NCI-H510A treated with DMSO at 0.1 percent for 48 hours (cell line): ENCODE measurements around the gene SNX8.
"Not testable (repeated sequence)": the region's sequence is repeated elsewhere in the genome, so short reads cannot be mapped to it uniquely, and the experiment has no call there.

ENCODE experiments used
- DNase-seq: peaks from one replicate; lab custom pipeline; 2025; lab: John Stamatoyannopoulos, UW

The SNX8 gene

DNA sequence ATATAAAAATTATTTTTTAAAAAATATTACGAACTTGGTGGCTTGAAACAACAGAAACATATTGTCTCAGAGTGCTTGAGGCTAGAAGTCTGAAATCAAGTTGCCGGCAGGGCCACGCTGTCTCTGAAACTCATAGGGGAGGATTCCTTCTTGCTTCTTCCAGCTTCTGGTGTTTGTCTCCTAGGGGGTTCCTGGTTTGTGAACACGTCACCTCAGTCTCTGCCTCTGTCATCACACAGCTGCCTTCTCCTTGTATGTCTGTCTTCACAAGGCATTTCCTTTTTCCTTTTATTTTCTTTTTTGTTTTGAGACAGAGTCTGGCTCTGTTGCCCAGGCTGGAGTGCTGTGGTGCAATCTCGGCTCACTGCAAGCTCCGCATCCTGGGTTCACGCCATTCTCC lies 12.7 kb upstream of the SNX8 start:
- no peak for DNase-seq

DNA sequence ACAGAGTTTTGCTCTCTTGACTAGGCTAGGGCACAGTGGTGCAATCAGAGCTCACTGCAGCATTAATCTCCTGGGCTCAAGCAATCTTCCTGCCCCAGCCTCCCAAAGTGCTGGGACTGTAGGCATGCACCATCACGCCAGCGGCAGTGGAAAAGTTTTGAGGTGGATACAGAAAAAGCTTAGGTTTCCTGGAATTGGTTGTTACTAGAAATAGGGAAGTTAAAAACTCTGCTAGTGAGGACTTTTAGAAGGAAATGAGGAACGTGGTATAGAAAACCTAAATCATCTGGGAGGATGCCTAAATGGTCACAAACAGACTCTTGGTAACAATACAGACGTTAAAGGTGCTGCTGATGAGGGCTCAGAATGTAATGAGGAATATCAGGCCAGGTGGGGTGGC lies 10.9 kb upstream of the SNX8 start:
- DNase-seq, result no peak

DNA sequence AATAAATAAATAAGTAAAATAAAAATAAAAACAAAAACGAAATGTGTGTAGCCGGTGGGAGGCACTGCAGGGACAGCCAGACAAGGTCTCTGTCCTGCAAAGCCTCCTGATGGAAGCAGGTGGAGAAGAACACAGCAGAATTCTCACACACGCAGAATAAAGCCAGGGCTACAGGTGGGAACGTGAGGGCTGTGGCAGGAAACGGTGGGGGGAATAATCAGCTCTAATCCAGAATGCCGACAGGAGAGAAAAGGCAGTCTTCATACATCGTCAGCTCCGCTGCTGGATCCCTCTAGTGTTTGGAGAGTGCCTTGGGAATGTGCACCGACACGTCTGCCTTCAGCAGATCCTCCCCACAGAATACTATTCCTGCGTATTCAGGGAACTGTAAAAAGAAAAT lies 6.8 kb upstream of the SNX8 start:
- DNase-seq, result no peak

DNA sequence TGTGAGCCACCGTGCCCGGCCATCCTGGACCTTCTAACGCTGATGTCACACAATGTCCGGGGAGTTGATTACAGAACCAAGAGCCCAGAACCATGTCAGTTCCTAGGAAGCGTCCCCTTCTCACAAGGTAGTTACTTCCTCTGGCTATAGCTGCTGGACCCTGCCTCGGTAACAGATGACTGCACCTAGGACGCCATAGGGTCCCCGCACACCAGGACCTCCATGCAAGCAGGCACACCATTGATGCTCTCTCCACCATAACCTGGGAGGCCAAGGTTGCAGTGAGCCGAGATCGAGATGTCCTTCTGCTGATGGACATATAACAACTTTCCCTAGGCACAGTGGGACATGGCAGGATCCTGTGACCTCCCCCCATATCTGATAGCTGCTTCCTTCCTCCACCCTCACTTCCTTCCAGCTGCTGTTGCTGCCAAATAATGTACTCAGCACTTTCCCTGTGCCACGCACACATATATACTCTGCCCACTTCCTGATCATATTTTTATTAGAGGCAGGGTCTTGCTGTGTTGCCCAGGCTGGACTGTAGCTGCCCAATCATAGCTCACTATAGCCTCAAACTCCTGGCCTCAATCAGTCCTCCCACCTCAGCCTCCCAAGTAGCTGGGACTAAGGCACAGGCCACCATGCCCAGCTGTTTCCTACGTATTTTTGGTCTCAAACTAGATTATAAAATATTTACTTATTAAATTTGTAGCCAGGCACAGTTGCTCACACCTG lies 3.5 kb upstream of the SNX8 start:
- DNase-seq, result no peak

DNA sequence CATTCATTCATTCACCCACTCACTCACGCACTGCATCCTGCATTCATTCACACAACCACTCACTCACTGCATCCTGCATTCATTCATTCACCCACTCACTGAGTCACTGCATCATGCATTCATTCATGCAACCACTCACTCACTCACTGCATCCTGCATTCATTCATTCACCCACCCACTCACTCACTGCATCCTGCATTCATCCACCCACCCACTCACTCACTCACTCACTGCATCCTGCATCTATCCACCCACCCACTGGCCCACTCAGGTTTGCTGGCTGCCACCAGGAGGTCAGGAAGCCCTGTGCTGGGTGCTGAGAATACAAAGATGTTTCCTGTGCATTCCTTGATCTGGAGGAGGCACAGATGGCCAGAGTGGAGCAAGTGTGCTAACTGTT lies 2.3 kb upstream of the SNX8 start:
- DNase-seq, result no peak

DNA sequence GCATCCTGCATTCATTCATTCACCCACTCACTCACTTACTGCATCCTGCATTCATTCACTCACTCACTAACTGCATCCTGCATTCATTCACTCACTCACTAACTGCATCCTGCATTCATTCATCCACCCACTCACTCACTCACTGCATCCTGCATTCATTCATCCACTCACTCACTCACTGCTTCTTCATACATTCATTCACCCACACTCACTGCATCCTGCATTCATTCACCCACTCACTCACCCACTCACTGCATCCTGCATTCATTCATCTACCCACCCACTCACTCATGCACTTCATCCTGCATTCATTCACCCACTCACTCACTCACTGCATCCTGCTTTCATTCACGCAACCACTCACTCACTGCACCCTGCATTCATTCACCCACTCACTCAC lies 1.5 kb upstream of the SNX8 start:
- no peak for DNase-seq

DNA sequence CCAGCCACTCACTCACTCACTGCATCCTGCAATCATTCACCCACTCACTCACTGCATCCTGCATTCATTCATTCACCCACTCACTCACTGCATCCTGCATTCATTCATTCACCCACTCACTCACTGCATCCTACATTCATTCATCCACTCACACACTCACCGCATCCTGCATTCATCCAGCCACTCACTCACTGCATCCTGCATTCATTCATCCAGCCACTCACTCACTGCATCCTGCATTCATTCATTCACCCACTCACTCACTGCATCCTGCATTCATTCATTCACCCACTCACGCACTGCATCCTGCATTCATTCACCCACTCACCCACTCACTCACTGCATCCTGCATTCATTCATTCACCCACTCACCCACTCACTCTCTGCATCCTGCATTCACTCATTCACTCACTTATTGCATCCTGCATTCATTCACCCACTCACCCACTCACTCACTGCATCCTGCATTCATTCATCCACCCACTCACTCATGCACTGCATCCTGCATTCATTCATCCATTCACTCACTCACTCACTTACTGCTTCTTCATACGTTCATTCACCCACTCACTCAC lies 802 bp upstream of the SNX8 start:
- DNase-seq, result not testable (repeated sequence)

DNA sequence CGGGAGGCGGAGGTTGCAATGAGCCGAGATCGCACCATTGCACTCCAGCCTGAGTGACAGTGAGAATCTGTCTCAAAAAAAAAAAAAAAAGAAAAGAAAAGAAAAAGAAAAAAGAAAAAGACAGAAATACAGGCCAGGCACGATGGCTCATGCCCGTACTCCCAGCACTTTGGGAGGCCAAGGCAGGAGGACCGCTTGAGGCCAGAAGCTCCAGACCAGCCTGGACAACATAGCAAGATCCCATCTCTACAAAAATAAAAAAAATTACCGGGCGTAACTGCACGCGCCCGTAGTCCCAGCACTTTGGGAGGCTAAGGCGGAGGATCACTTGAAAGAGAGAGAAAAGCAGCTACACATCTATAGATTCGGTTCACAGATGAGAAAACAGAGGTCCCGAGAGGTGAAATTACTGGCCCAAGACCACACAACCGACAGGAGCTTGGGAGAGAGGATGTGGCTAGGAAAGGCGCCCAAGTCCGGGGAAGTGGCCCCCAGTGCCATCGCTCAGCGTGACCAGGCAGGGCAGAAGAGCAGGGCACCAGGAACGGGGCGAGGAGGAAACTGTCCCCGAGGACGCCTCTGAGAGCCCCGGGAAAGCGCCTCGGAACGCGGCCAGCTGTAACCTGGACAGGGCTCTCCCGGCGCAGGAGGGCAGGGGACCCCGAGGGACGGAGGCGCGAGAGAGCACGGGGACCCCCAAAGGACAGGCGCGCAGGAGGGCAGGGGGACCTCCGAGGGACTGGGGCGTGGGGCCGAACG lies 612 bp downstream of the SNX8 start:
- no peak for DNase-seq

DNA sequence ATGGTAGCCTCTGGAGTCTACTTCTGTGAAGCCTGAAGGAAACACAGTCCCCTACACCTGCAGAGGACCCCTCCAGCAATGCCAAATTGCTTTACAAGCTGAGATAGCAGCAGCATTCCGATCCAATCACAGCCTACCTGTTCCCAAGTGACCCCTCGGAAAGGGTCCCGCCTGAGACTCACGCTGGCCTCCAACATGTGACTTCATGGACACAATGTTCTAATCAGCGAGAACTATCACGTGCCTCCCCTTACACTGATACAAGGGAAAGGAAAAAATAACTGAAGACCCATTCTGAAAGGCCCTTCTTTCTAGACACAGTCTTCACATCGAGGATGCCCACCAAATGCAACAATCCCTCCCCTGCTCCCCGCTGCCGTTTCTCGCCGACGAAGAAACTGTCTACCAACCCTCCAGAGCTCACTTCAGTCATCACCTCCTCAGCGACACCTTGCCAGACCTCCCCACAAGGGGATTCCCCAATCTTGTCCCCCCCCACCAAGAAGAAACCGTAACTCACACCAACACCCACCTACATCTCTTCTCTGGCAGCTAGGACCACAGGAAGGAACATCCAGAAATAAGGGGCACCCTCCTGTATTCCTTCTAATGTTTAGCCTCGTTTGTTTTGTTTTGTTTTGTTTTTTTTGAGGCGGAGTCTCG lies 1.8 kb downstream of the SNX8 start:
- DNase-seq, result no peak

DNA sequence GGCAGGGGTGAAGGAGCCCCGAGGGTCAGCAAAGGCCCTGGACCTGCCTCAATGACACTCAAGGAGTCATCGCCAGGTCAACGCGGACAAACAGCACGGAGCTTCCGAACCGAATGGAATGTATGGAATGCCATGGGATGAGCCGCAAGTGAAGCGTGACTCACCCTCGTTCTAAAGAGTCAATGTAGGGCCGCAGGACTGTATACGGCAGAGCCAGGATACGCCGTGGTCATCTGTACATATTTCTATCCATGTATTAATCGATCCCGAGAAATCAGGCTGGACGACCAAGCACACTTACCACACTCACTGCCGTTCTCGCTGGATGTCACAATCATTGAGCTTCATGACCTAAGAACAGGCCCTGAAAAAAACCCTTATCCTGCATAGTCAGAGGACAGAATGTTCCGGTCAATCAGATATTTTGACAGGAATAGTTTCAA lies 4.3 kb downstream of the SNX8 start:
- no peak for DNase-seq

DNA sequence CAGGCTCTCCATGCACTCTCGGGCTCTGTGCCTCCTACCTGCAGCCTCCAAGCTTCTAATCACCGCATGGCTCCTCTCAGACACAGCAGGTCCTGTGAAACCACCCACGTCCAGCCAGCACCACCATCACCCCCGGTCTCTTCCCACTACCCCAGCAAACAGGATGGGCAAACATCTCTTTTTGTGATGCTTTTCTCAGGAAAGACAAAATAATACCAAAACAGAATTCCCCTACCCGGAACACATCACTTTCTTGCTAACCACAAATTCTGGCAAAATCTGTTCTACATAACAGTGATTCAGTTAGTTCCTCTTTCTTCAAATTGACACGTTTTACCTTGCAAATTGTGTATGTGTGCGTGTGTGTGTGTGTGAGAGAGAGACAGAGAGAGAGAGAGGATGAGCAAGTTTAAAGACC lies 6.5 kb downstream of the SNX8 start:
- no peak for DNase-seq

DNA sequence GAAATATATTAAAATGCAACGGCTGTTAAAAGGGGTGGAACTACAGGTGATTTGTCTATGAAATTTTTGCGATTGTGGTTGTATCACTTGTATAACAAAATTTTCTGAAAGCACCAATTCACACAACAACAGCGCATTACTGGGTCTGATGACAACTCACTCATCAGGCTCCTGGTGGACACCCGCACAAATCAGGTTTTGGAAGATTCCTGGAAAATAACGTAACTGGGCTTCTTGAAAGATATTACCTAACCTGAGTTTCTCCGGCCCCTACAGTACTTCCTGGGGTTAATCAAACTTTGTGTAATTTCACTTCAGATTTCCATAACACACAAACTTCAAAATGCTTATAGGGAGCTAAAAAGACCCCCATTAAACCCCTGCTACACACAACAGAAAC lies 7.6 kb downstream of the SNX8 start:
- DNase-seq, result no peak

DNA sequence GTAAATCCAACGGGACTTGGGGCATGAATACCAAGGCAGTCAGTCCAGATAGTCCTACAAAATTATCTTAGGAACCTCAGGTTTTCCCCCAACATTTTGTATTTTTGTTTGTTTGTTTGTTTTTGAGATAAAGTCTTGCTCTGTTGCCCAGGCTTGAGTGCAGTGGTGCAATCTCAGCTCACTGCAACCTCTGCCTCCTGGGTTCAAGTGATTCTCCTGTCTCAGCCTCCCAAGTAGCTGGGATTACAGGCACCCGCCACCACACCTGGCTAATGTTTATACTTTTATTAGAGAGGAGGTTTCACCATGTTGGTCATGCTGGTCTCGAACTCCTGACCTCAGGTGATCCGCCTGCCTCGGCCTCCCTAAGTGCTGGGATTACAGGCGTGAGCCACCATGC lies 9.0 kb downstream of the SNX8 start:
- not testable (repeated sequence) for DNase-seq

DNA sequence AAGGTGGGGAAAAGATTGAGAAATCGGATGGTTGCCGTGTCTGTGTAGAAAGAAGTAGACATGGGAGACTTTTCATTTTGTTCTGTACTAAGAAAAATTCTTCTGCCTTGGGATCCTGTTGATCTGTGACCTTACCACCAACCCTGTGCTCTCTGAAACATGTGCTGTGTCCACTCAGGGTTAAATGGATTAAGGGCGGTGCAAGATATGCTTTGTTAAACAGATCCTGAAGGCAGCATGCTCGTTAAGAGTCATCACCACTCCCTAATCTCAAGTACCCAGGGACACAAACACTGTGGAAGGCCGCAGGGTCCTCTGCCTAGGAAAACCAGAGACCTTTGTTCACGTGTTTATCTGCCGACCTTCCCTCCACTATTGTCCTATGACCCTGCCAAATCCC lies 10.7 kb downstream of the SNX8 start:
- not testable (repeated sequence) for DNase-seq

DNA sequence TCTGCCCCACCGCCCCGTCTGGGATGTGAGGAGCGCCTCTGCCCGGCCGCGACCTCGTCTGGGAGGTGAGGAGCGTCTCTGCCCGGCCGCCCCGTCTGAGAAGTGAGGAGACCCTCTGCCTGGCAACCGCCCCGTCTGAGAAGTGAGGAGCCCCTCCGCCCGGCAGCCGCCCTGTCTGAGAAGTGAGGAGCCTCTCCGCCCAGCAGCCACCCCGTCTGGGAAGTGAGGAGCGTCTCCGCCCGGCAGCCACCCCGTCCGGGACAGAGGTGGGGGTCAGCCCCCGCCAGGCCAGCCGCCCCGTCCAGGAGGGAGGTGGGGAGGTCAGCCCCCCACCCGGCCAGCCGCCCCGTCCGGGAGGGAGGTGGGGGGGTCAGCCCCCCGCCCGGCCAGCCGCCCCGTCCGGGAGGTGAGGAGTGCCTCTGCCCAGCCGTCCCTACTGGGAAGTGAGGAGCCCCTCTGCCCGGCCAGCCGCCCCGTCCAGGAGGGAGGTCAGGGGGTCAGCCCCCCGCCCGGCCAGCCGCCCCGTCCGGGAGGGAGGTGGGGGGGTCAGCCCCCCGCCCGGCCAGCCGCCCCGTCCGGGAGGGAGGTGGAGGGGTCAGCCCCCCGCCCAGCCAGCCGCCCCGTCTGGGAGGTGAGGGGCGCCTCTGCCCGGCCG lies 11.4 kb downstream of the SNX8 start:
- DNase-seq, result not testable (repeated sequence)

DNA sequence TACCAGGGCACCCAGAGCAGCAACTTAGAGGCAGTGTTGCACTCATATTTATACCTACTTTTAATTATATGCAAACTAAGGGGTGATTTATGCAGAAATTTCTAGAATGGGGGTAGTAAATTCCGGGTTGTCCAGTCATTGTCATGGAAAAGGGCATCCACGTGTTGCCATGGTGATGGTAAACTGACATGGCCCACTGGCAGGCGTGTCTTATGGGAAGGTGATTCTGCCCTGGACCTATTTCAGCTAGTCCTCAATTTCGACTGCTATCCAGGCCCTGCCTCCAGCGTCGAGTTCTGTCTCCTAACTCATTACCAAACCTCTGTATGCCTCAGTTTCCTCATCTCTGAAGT lies 12.8 kb downstream of the SNX8 start:
- DNase-seq, result no peak

DNA sequence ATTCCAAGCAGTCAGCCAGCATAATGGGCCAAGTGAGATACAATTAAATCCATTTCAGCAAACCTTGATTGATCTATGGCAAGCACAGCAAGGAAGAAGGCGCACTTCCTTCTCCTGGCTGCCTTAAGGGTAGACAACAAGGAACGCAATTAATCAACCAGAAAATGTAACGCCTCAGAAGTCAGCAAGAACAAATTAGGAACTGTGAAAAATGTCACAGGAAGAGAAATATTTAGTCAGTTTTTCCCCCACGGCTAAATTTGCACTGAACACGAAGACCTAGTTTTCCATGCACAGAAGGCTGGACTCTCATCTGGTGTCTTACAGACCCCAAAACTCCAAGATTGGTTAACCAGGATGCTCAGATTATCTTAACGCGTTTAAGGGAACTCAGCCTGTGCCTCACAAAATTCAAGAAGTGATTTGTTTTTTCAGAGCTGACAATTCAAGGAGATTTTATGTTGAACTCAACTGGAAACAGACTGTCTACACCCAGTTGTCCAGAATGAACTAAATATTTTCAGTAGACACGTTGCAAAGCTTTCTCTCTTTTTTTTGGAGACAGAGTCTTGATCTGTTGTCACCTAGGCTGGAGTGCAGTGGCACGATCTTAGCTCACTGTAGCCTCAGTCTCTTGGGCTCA lies 14.2 kb downstream of the SNX8 start:
- DNase-seq, result no peak

DNA sequence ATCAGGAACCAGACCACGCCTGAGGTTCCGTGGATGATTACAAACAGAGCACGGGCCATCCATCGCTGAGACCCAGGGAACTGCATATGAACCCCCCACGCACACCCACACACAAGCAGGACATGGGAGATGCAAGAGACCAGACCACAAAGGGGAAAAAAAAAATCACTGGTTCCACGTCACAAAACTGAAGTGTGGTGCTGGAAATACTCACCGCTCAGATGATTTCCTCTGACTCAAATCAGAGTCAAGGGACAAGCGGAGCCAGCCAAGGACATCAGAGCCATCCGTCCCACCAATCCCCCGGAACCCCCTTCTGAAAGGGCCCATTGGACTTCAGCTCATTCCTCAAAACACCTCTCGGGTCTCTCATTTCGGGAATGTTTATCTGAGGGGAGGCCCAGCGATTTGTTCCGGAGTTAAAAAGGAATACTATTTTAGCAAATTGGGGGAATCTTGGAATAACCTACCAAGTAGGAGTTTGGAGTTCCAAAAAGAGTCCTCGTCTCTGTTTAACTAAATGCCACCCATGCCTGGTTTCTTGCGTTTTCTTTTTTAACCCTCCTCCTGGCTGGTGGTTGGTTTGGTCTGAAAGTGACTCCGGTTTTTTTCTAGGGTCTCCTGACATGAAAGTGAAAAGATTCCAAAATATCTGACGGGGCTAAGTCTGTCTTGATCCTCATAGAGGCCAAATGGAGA lies 15.0 kb downstream of the SNX8 start:
- DNase-seq, result no peak

DNA sequence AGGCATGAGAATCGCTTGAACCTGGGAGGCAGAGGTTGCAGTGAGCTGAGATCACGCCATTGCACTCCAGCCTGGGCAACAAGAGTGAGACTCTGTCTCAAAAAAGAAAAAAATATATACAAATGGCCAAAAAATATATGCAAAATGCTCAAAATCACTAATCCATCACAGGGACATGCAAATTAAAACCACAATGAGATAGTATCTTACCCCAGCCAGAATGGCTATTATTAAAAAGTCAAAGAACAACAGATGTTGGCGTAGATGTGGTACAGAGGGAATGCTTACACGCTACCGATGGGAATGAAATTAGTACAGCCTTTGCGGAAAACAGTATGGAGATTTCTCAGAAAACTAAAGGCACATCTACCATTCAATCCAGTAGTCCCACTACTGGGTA lies 17.4 kb downstream of the SNX8 start:
- DNase-seq, result no peak

DNA sequence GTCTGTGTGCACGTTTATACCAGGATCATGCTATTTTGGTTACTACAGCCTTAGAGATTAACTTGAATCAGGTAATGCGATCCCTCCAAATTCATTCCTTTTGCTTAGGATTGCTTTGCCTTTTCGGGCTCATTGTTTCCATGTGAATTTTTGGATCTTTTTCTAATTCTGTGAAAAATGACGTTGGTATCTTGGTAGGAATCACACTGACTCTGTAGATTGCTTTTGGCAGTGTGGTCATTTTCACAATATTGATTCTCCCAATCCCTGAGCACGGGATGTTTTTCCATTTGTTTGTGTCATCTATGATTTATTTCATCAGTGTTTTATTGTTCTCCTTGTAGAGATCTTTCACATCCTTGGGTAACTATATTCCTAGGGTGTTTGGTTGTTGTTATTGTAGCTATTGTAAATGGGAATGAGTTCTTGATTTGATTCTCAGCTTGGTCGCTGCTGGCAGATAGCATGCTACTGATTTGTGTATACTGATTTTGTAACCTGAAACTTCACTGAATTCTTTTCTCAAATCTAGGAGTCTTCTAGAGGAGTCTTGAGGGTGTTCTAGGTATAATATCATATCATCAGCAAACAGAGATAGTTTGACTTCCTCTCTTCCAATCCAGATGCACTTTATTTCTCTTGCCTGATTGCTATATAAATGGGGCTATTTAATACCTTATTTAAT lies 18.2 kb downstream of the SNX8 start:
- DNase-seq, result no peak

DNA sequence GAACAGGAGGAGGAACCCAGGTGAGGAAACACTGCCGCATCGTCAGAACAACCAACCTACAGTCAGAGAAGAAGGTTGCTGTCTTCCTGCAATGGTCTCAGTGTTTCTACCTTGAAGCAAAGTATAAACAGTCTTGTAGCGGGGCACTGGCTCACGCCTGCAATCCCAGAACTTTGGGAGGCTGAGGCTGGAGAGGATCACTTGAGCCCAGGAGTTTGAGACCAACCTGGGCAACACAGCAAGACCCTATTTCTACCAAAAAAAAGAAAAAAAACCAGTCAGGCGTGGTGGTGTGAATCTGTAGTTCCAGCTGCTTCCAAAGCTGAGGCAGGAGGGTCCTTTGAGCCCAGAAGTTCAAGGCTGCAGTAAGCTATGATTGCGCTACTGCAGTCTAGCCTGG lies 23.4 kb downstream of the SNX8 start:
- DNase-seq, result no peak
